Measurements from ENCODE around the gene GPC6. TPM values are rescaled to one million over a fixed set of nuclear protein-coding genes. Genes with fewer than 3 reads are reported as not detected.

Gene GPC6
- polyA plus RNA-seq, 1 donor from 2014 or later = 9.0 TPM

- Histone ChIP-seq H3K79me2 (replicated peaks; ENCODE audit: insufficient read depth, low read length) (peaks cover 8% of the 10 kb centered on the region), H3K36me3 (ENCODE audit: insufficient read depth, low read length) (no peaks in the 10 kb centered on the region), H3K9me3 (ENCODE audit: low read length) (no peaks in the 10 kb centered on the region), H3K9ac (ENCODE audit: low read length) (peak overlapping the region; percentile 4), H3K27ac (ENCODE audit: low read length) (peak overlapping the region; percentile 63), H3K27me3 (ENCODE audit: insufficient read depth, low read depth, low read length) (no peaks in the 10 kb centered on the region), H2AFZ (ENCODE audit: low read depth, low read length) (no peak overlapping the region), H3F3A (ENCODE audit: insufficient read depth, low read length, poor library complexity, severe bottlenecking) (peaks cover 5% of the 10 kb centered on the region), H3K4me3 (ENCODE audit: low read length) (no peak overlapping the region), H4K20me1 (ENCODE audit: insufficient read depth) (no peaks in the 10 kb centered on the region), H3K9me2 (ENCODE audit: insufficient read depth, low read length) (no peaks in the 10 kb centered on the region), H3K4me2 (ENCODE audit: low read length) (no peak overlapping the region)
- TF ChIP-seq EP300 (conservative IDR thresholded peaks at IDR 0.05; ENCODE audit: poor library complexity, severe bottlenecking) (no peak), POLR2AphosphoS5 (IDR thresholded peaks at IDR 0.05) (no peak), SMC3 (conservative IDR thresholded peaks at IDR 0.05; ENCODE audit: poor library complexity) (no peak), TAF1 (IDR thresholded peaks at IDR 0.05; ENCODE audit: low read depth) (no peak), CTCF (IDR thresholded peaks at IDR 0.05; ENCODE audit: poor library complexity, severe bottlenecking) (no peak), MXI1 (conservative IDR thresholded peaks at IDR 0.05; ENCODE audit: poor library complexity, severe bottlenecking) (no peak), RAD21 (conservative IDR thresholded peaks at IDR 0.05) (no peak), REST (IDR thresholded peaks at IDR 0.05; ENCODE audit: borderline replicate concordance) (no peak), EZH2 (IDR thresholded peaks at IDR 0.05; ENCODE audit: borderline replicate concordance, insufficient read depth, low read length, poor library complexity, severe bottlenecking) (no peak)
Measured at GRCh38 chr13:93249364-93250306, 23.0 kb downstream of the GPC6 start.

GRCh38 chr13:93254775-93255174 lies 28.2 kb downstream of the GPC6 start:
- Histone ChIP-seq H3K9me2 (ENCODE audit: insufficient read depth, low read length) (no peaks in the 10 kb centered on the region), H3K79me2 (replicated peaks; ENCODE audit: insufficient read depth, low read length) (peaks cover 14% of the 10 kb centered on the region), H3K4me2 (ENCODE audit: low read length) (no peak overlapping the region), H3K27me3 (ENCODE audit: insufficient read depth, low read depth, low read length) (no peaks in the 10 kb centered on the region), H3K27ac (ENCODE audit: low read length) (no peak overlapping the region), H2AFZ (ENCODE audit: low read depth, low read length) (no peak overlapping the region), H4K20me1 (ENCODE audit: insufficient read depth) (no peaks in the 10 kb centered on the region), H3K9me3 (ENCODE audit: low read length) (no peaks in the 10 kb centered on the region), H3K9ac (ENCODE audit: low read length) (no peak overlapping the region), H3K36me3 (ENCODE audit: insufficient read depth, low read length) (no peaks in the 10 kb centered on the region), H3F3A (ENCODE audit: insufficient read depth, low read length, poor library complexity, severe bottlenecking) (no peaks in the 10 kb centered on the region), H3K4me3 (ENCODE audit: low read length) (no peak overlapping the region)
- TF ChIP-seq REST (IDR thresholded peaks at IDR 0.05; ENCODE audit: borderline replicate concordance) (no peak), EP300 (conservative IDR thresholded peaks at IDR 0.05; ENCODE audit: poor library complexity, severe bottlenecking) (no peak)

All from neural cell (in vitro differentiated cells).